Epithelial cell of esophagus (primary cell): Measurements from ENCODE around the gene RAB11A.
A peak's percentile ranks its signal among the peaks of the same experiment; 100 is the strongest.
"Not testable (repeated sequence)": the region's sequence is repeated elsewhere in the genome, so short reads cannot be mapped to it uniquely, and the experiment has no call there.

Experiments
- DNase-seq: peaks from one replicate; pipeline ENCODE4 v3.0.0; 2010; ENCODE audit warnings: low read depth
- H3K4me3 ChIP-seq: 2 replicates; pipeline ENCODE4 v1.5.1; 2011; ENCODE audit warnings: mild to moderate bottlenecking, low read length, control low read depth
- TF ChIP-seq, protein P1 (sequence below): IDR thresholded peaks from 2 replicates; pipeline ENCODE4 v1.5.1; 2011; ENCODE audit warnings: low read depth, mild to moderate bottlenecking, low read length, control low read depth, inconsistent platforms; ENCODE audit not compliant: insufficient read depth; ENCODE audit errors: missing control alignments

Gene RAB11A

DNA sequence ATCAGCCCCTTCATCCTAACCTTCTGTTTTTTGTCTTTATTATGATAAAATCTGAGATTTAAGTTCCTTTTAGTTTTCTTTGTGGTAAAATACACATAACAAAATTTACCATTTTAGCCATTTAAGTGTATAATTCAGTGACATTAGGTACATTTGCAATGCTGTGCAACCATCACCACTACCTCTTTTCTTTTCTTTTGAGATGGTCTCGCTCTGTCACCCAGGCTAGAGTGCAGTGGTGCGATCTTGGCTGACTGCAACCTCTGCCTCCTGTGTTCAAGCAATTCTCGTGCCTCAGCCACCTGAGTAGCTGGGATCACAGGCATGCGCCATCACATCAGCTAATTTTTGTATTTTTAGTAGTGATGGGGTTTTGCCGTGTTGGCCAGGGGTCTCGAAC lies 6.2 kb upstream of the RAB11A start:
- no peak for DNase-seq
- no peak overlapping the region for H3K4me3 ChIP-seq
- TF ChIP-seq, protein P1, sequence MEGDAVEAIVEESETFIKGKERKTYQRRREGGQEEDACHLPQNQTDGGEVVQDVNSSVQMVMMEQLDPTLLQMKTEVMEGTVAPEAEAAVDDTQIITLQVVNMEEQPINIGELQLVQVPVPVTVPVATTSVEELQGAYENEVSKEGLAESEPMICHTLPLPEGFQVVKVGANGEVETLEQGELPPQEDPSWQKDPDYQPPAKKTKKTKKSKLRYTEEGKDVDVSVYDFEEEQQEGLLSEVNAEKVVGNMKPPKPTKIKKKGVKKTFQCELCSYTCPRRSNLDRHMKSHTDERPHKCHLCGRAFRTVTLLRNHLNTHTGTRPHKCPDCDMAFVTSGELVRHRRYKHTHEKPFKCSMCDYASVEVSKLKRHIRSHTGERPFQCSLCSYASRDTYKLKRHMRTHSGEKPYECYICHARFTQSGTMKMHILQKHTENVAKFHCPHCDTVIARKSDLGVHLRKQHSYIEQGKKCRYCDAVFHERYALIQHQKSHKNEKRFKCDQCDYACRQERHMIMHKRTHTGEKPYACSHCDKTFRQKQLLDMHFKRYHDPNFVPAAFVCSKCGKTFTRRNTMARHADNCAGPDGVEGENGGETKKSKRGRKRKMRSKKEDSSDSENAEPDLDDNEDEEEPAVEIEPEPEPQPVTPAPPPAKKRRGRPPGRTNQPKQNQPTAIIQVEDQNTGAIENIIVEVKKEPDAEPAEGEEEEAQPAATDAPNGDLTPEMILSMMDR, result no peak

DNA sequence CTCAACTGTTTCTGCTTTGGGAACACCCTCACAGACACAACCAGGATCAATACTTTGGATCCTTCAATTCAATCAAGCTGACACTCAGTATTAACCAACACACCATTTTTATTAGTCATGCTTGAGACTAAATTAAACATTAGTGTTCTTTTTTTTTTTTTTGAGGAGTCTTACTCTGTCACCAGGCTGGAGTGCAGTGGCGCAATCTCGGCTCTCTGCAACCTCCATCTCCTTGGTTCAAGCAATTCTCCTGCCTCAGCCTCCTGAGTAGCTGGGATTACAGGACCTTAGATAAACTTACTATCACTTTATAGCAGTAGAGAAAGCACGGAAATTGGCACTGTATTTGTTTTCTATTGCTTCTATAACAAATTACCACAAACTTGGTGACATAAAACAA lies 2.0 kb upstream of the RAB11A start:
- no peak overlapping the region for H3K4me3 ChIP-seq
- TF ChIP-seq, protein P1, result no peak
- peak; percentile 32 for DNase-seq

DNA sequence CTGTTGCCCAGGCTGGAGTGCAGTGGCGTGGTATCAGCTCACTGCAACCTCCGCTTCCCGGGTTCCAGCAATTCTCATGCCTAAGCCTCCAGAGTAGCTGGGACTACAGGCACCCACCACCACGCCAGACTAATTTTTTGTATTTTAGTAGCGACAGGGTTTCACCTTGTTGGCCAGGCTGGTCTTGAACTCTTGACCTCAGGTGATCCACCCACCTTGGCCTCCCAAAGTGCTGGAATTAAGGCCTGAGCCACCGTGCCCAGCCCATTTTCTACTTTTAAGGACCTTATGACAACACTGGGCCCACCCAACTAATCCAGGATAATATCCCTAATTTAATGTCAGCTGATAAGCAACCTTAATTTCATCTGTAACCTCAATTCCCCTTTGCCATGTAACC lies 1.4 kb upstream of the RAB11A start:
- DNase-seq, H3K4me3 ChIP-seq: not testable (repeated sequence)

DNA sequence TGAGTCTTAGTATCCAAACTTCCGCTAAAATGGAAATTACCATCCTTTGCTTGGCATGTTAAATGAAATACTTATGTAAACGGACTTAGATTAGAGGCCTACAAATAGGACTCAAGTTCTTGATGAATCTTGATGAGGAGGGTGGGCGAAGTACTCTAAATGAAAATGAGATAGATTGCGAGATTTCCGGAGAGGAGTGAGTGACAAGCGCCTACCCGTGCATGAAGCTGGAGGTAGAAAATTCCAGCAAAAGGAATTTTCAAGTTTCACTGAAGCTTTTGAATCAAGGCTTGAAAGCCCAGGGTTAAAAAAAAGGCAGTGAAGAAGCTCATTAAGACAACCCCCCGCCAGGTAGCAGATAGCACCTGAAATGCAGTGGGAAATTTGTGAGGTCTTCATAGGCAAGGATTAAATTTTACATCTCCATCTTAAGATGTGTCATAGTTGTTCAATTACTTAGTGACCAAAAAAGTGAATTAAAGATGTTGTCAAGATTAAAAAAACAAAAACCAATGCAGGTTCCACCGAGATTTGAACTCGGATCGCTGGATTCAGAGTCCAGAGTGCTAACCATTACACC lies 655 bp upstream of the RAB11A start:
- H3K4me3 ChIP-seq, result peak overlapping the region; percentile 89
- TF ChIP-seq, protein P1, result no peak

DNA sequence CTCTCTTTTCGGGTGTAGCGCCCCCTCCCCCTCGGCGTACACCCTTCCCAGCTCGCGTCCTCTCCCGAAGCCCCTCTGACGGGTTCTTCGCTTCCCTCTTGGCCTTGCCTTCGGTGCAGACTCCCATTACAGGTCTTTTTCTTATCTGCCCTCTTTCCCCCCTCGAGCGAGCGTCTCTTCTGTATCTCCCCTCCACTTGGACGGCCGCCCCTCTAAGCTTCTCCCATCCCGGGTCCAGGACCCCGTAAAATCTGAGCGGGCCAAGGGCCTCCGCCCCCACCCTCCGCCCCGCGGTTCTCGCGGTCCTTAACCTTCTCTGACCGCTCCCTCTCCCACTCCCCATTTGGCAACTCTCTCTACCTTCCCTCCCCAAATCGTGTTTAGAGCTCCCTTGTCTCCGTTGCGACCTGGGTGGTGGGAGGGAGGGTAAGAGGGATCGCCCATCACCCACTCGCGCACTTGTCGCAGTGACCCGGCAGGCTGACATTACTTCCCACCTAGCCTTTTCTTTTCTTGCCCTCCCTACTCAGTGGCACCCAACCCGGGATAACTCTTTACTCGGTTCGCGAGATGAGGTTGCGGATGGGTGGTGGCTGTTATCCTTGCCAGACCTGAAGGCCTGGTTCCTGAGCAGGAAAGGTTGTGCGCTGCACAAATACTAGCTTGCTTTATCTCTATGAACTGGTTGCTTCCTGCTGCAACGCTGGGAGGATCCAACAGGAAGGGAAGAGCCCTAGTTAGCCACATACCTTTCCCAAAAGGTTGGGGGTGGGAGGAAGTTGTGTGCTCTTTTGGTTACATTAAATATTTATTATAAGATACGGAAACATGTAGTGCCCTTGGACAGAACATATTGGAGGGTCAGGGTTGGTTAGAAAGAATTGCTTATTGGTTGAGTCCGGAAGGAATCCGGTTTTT lies 922 bp downstream of the RAB11A start:
- TF ChIP-seq, protein P1, result no peak
- H3K4me3 ChIP-seq, result peak overlapping the region; percentile 89
- DNase-seq, result peak; percentile 83

More for the DNA sequence above, 655 bp upstream of the RAB11A start:
- DNase-seq, result no peak

DNA sequence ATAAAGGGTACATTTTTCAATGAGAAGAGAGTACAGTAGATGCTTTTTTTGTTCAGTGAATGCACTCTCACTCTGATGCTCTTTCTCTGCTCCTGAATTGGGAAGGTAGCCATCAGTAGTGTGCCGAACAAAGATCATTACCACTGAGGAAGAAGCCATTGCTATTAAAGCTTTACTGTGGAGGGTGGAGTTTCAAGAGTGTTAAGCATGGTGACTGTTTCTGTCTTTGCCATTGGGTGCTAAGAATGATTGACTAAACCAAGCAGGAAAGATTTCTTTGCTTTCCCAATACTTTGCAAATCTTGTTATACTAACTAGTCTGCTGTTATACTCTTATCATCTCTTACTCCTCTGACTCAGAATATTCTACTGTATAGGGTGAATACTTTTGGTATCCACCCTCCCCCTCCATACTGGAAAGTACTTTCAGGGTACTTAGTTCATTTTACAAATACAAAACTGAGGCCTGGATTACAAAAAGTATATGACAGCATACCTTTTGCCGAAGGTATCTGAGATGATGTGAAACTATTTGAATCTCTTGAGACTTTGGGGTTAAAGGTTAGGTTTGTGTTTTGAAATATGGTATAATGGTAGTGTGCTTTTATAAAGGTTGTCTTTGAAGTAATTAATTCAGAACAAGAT lies 1.7 kb downstream of the RAB11A start:
- TF ChIP-seq, protein P1, result no peak
- DNase-seq, result peak; percentile 90
- H3K4me3 ChIP-seq, result peak overlapping the region; percentile 89

DNA sequence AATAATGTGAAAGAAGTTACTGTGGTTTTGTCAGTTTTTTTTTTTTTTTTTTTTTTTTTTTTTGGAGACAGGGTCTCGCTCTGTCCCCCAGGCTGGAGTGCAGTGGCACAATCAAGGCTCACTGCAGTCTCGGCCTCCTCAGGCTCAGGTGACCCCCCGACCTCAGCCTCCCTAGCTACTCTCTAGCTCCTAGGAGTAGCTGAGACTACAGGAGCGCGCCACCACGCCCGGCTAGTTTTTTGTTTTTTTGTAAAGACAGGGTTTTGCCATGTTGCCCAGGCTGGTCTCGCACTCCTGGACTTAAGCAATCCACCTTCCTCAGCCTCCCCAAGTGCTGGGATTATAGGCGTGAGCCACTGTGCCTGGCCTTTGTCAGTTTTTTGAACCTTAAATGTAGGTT lies 2.6 kb downstream of the RAB11A start:
- peak overlapping the region; percentile 89 for H3K4me3 ChIP-seq
- DNase-seq, result not testable (repeated sequence)

DNA sequence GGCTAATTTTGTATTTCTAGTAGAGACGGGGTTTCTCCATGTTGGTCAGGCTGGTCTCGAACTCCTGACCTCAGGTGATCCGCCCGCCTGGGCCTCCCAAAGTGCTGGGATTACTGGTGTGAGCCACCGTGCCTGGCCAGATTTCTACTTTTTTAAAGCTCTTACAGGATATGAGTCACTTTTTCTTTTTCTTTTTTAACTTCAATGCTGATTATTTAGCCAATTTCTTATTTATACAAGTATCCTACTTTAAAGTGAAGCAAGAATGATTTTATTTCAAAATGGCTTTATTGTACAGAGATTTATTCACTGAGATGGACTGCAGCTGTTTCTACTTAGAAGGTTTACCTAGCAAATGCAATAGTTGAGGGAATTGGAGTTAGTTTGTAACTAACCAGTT lies 3.3 kb downstream of the RAB11A start:
- DNase-seq, H3K4me3 ChIP-seq: not testable (repeated sequence)
